ENCODE results near the gene MS4A6E.
"Not testable (repeated sequence)": the region's sequence is repeated elsewhere in the genome, so short reads cannot be mapped to it uniquely, and the experiment has no call there.

Gene MS4A6E

GRCh38 chr11:60326955-60327354 lies at the start of gene MS4A6E:
Gene MS4A6E (plus strand): TSS chr11:60327255. CDS start chr11:60334896, 7,641 bp downstream.
- DNase-seq, result no peak

- no peak for DNase-seq
Observed at GRCh38 chr11:60280412-60280811, 46.6 kb upstream of the MS4A6E start, which contains the start of gene MS4A4A. Gene MS4A4A (plus strand): TSS chr11:60280666. CDS start chr11:60280676, 10 bp downstream.

- no peak for DNase-seq
Observed at GRCh38 chr11:60281485-60281884, 45.6 kb upstream of the MS4A6E start.

GRCh38 chr11:60282286-60282685 lies 44.8 kb upstream of the MS4A6E start:
- DNase-seq, result no peak

GRCh38 chr11:60285411-60286126 lies 41.5 kb upstream of the MS4A6E start:
- DNase-seq, result not testable (repeated sequence)

GRCh38 chr11:60288531-60288930 lies 38.5 kb upstream of the MS4A6E start:
- DNase-seq, result no peak

- DNase-seq, result no peak
Observed at GRCh38 chr11:60292145-60292544, 34.9 kb upstream of the MS4A6E start.

GRCh38 chr11:60301178-60301577 lies 25.9 kb upstream of the MS4A6E start:
- no peak for DNase-seq

- DNase-seq, result not testable (repeated sequence)
Observed at GRCh38 chr11:60301884-60302283, 25.2 kb upstream of the MS4A6E start.

- no peak for DNase-seq
Observed at GRCh38 chr11:60303661-60304060, 23.4 kb upstream of the MS4A6E start.

GRCh38 chr11:60305906-60306619 lies 21.0 kb upstream of the MS4A6E start:
- no peak for DNase-seq

- DNase-seq, result no peak
Observed at GRCh38 chr11:60307507-60308195, 19.4 kb upstream of the MS4A6E start.

GRCh38 chr11:60310407-60310998 lies 16.6 kb upstream of the MS4A6E start:
- DNase-seq, result no peak

GRCh38 chr11:60314635-60315321 lies 12.3 kb upstream of the MS4A6E start:
- DNase-seq, result no peak

- no peak for DNase-seq
Observed at GRCh38 chr11:60315871-60316270, 11.2 kb upstream of the MS4A6E start.

- no peak for DNase-seq
Observed at GRCh38 chr11:60316317-60316716, 10.7 kb upstream of the MS4A6E start.

GRCh38 chr11:60318726-60319125 lies 8.3 kb upstream of the MS4A6E start:
- DNase-seq, result no peak

- DNase-seq, result no peak
Observed at GRCh38 chr11:60321051-60321450, 6.0 kb upstream of the MS4A6E start.

GRCh38 chr11:60328460-60328859 lies 1.4 kb downstream of the MS4A6E start:
- no peak for DNase-seq

- no peak for DNase-seq
Observed at GRCh38 chr11:60332846-60333245, 5.8 kb downstream of the MS4A6E start.

- no peak for DNase-seq
Observed at GRCh38 chr11:60334005-60334620, 7.1 kb downstream of the MS4A6E start.

- DNase-seq, result no peak
Observed at GRCh38 chr11:60336767-60337391, 9.8 kb downstream of the MS4A6E start.
